GM12878 (cell line): ENCODE measurements around the gene FOXJ1.

Experiments
- CREB1 ChIP-seq: IDR thresholded peaks from 2 replicates; pipeline ENCODE4 v1.6.1; 2012; ENCODE audit warnings: low read depth, mild to moderate bottlenecking, inconsistent platforms
- CTCF ChIP-seq, 3 experiments: IDR thresholded peaks in 2 of 3; conservative IDR thresholded peaks in 1 of 3; 2 replicates each; pipeline ENCODE4 v1.5.1; 2011; ENCODE audit warnings: low read depth in 3 of 3, low read length in 3 of 3, mild to moderate bottlenecking in 3 of 3, control low read depth in 2 of 3, moderate library complexity in 2 of 3, inconsistent platforms in 1 of 3, mixed read lengths in 1 of 3; ENCODE audit not compliant: control insufficient read depth in 2 of 3, insufficient read depth in 1 of 3; ENCODE audit errors: extremely low read depth in 1 of 3
- EZH2 ChIP-seq: IDR thresholded peaks from 2 replicates; pipeline ENCODE4 v1.6.1; 2012; ENCODE audit warnings: low read depth, mild to moderate bottlenecking, control low read depth, inconsistent platforms, low read length, borderline replicate concordance; ENCODE audit not compliant: control insufficient read depth
- IRF4 ChIP-seq: IDR thresholded peaks from 2 replicates; pipeline ENCODE4 v1.6.1; 2011; ENCODE audit warnings: low read depth, low read length
- MXI1 ChIP-seq: fragments of 150-350 bp; IDR thresholded peaks from 2 replicates; pipeline ENCODE4 v1.6.1; 2011; ENCODE audit warnings: low read depth, mild to moderate bottlenecking, inconsistent platforms, low read length, improper control_type of control experiment
- SRF ChIP-seq, 2 experiments: IDR thresholded peaks; 2 replicates each; pipeline ENCODE4 v1.6.1; 2011; ENCODE audit warnings: low read depth in 2 of 2, low read length in 2 of 2, mild to moderate bottlenecking in 1 of 2, moderate library complexity in 1 of 2
- TARDBP ChIP-seq: IDR thresholded peaks from 2 replicates; pipeline ENCODE4 v1.6.1; 2016; ENCODE audit warnings: borderline replicate concordance
- YBX1 ChIP-seq: fragments of 450-650 bp; IDR thresholded peaks from 2 replicates; pipeline ENCODE4 v1.6.1; 2016; ENCODE audit warnings: antibody characterized with exemption
- ZNF217 ChIP-seq: fragments of 450-650 bp; IDR thresholded peaks from 2 replicates; pipeline ENCODE4 v1.6.1; 2017; ENCODE audit warnings: antibody characterized with exemption, mild to moderate bottlenecking

GRCh38 chr17:76119409-76120371 lies 21.4 kb downstream of the FOXJ1 start:
- no peak for TF ChIP-seq SRF (IDR thresholded peaks at IDR 0.05; ENCODE audit: low read depth in 2 of 2, low read length in 2 of 2)
- TF ChIP-seq CTCF (IDR thresholded peaks at IDR 0.05 in 2 of 3, conservative IDR thresholded peaks at IDR 0.05 in 1 of 3; ENCODE audit: control insufficient read depth in 2 of 3, extremely low read depth in 1 of 3, insufficient read depth in 1 of 3, low read depth in 3 of 3, low read length in 3 of 3), result no peak
- TF ChIP-seq MXI1, result no peak
- TF ChIP-seq TARDBP, result no peak
- TF ChIP-seq ZNF217, result no peak
- TF ChIP-seq IRF4, result no peak
- no peak for TF ChIP-seq CREB1
- no peak for TF ChIP-seq YBX1
- no peak for TF ChIP-seq EZH2
